NCI-H524 treated with DMSO at 0.1 percent for 48 hours (cell line): ENCODE results near the gene NLRC4.
"Not testable (repeated sequence)": the region's sequence is repeated elsewhere in the genome, so short reads cannot be mapped to it uniquely, and the experiment has no call there.

Experiments
- DNase-seq: peaks from one replicate; lab custom pipeline; 2025; lab: John Stamatoyannopoulos, UW

Gene NLRC4

GRCh38 chr2:32264422-32265105, at the start of gene NLRC4:
Gene NLRC4 (minus strand): TSS chr2:32264886. CDS start chr2:32256775, 8,111 bp downstream.
- DNase-seq: no peak

- DNase-seq: no peak
Observed at GRCh38 chr2:32310577-32310976, 45.9 kb upstream of the NLRC4 start.

GRCh38 chr2:32293966-32294562, 29.4 kb upstream of the NLRC4 start:
- DNase-seq: not testable (repeated sequence)

- not testable (repeated sequence) for DNase-seq
Observed at GRCh38 chr2:32293493-32293892, 28.8 kb upstream of the NLRC4 start.

- no peak for DNase-seq
Observed at GRCh38 chr2:32291746-32292145, 27.1 kb upstream of the NLRC4 start.

GRCh38 chr2:32290000-32290339, 25.3 kb upstream of the NLRC4 start:
- DNase-seq: no peak

GRCh38 chr2:32289165-32289999, 24.7 kb upstream of the NLRC4 start:
- no peak for DNase-seq

GRCh38 chr2:32284321-32284720, 19.6 kb upstream of the NLRC4 start:
- DNase-seq: no peak

- DNase-seq: no peak
Observed at GRCh38 chr2:32278478-32278853, 13.8 kb upstream of the NLRC4 start.

- DNase-seq: peak; percentile 93
Observed at GRCh38 chr2:32277674-32278477, 13.2 kb upstream of the NLRC4 start, which contains the start of gene YIPF4. Gene YIPF4 (plus strand): TSS chr2:32277904. CDS start chr2:32278156, 252 bp downstream.

GRCh38 chr2:32277363-32277673, 12.6 kb upstream of the NLRC4 start:
- no peak for DNase-seq

GRCh38 chr2:32275790-32276189, 11.1 kb upstream of the NLRC4 start:
- DNase-seq: not testable (repeated sequence)

GRCh38 chr2:32274289-32274688, 9.6 kb upstream of the NLRC4 start:
- DNase-seq: no peak

GRCh38 chr2:32272279-32272678, 7.6 kb upstream of the NLRC4 start:
- DNase-seq: no peak

- no peak for DNase-seq
Observed at GRCh38 chr2:32271063-32271462, 6.4 kb upstream of the NLRC4 start.

- DNase-seq: no peak
Observed at GRCh38 chr2:32262105-32262504, 2.6 kb downstream of the NLRC4 start.

GRCh38 chr2:32260376-32260775, 4.3 kb downstream of the NLRC4 start:
- DNase-seq: no peak

- DNase-seq: no peak
Observed at GRCh38 chr2:32258242-32258641, 6.4 kb downstream of the NLRC4 start.

- DNase-seq: no peak
Observed at GRCh38 chr2:32250290-32250689, 14.4 kb downstream of the NLRC4 start.

GRCh38 chr2:32249731-32250236, 14.9 kb downstream of the NLRC4 start:
- no peak for DNase-seq

GRCh38 chr2:32248299-32248698, 16.4 kb downstream of the NLRC4 start:
- no peak for DNase-seq

- DNase-seq: no peak
Observed at GRCh38 chr2:32246911-32247310, 17.8 kb downstream of the NLRC4 start.
